Breast epithelium (tissue), 3 donors: ENCODE results near the gene PLET1. TPM values are rescaled to one million over a fixed set of nuclear protein-coding genes. Genes with fewer than 3 reads are reported as not detected.

ENCODE experiments used
- total RNA-seq, 3 donors: library from RNA; depleted of rRNA; stranded (reverse); fragments of >200 nt; gene quantifications; one replicate each; pipeline ENCODE4 v1.1.0, GENCODE V29; 2016

The PLET1 gene
- total RNA-seq, 3 donors from 2014 or later = not detected

Other genes starting within 250 kb of the PLET1 start
- gene DLAT, start 235.5 kb downstream of the PLET1 start, total RNA-seq = 10 to 100 TPM; 26.9 to 30.9 (median 27.5) TPM
- gene PIH1D2, start 186.8 kb downstream of the PLET1 start, total RNA-seq = 1 to 10 TPM; 1.3 to 5.4 (median 3.3) TPM
- gene NKAPD1, start 186.6 kb downstream of the PLET1 start, total RNA-seq = 10 to 100 TPM; 13.1 to 16.1 (median 14.7) TPM
- 10 to 100 TPM; 31.9 to 48.8 (median 40.5) TPM for gene TIMM8B, start 174.1 kb downstream of the PLET1 start, total RNA-seq
- 100 to 1,000 TPM; 108 to 122 (median 109) TPM for gene SDHD, start 174.0 kb downstream of the PLET1 start, total RNA-seq
- 10 to 100 TPM in 2 of 3 donors, 1 to 10 TPM in 1; 8.2 to 21.0 (median 16.8) TPM for gene IL18, start 96.8 kb downstream of the PLET1 start, total RNA-seq
- gene TEX12, start 93.5 kb downstream of the PLET1 start, total RNA-seq = 1 to 10 TPM in 2 of 3 donors, not detected in 1; 1.2 to 1.3 TPM
- gene BCO2, start 85.3 kb downstream of the PLET1 start, total RNA-seq = 10 to 100 TPM in 1 of 3 donors, 1 to 10 TPM in 2; 3.4 to 10.8 (median 5.2) TPM
- gene PTS, start 34.4 kb downstream of the PLET1 start, total RNA-seq = 10 to 100 TPM; 21.8 to 40.4 (median 38.7) TPM